ENCODE data around the gene BRCC3. TPM values are rescaled to one million over a fixed set of nuclear protein-coding genes. Genes with fewer than 3 reads are reported as not detected.

BRCC3 gene
- total RNA-seq, 1 experiment from 2014 or later, result 37.4 TPM

GRCh38 chrX:155113097-155113496 is 41.8 kb downstream of the BRCC3 start:
- no TSS peak for BruUV-seq (replicated peaks)

GRCh38 chrX:155115174-155115819 is 44.0 kb downstream of the BRCC3 start:
- no peaks in the 10 kb centered on the region for H3K27me3 ChIP-seq (ENCODE audit: control insufficient read depth, insufficient read depth, low read length)
- intact Hi-C loops (cut with micrococcal nuclease; ENCODE audit: unreplicated experiment) (no loop called here), in situ Hi-C loops (cut with HindIII; ENCODE audit: low pct_unique_long_range_greater_than_20kb, low sequenced_read_pairs) (no loop called here)
- H3K36me3 ChIP-seq (ENCODE audit: control insufficient read depth, insufficient read depth, low read length), result peaks cover 2% of the 10 kb centered on the region
- BruUV-seq (replicated peaks), result no TSS peak
- H3K27ac ChIP-seq (ENCODE audit: low read length), result no peak overlapping the region
- ChIA-PET CTCF (no interaction called here), POLR2A (no interaction called here)
- H3K4me3 ChIP-seq (ENCODE audit: low read depth in 2 of 2, low read length in 2 of 2), result no peak overlapping the region
- no peak for ATAC-seq
- H3K4me1 ChIP-seq (ENCODE audit: control insufficient read depth, insufficient read depth, low read length), result no peaks in the 10 kb centered on the region
- no peaks in the 10 kb centered on the region for H3K9me3 ChIP-seq (ENCODE audit: control insufficient read depth, insufficient read depth, low read depth, low read length)
- DNase-seq (ENCODE audit: low read depth, low spot score), result no peak
- TF ChIP-seq TCF7L2 (IDR thresholded peaks at IDR 0.05; ENCODE audit: low read depth, low read length) (no peak), SIN3A (IDR thresholded peaks at IDR 0.05; ENCODE audit: borderline replicate concordance, insufficient read depth, low read depth, low read length) (no peak), REST (IDR thresholded peaks at IDR 0.05; ENCODE audit: insufficient read depth in 1 of 2, low read depth in 2 of 2, low read length in 1 of 2) (no peak), POLR2AphosphoS5 (IDR thresholded peaks at IDR 0.05; ENCODE audit: low read depth, low read length) (no peak)
- TF ChIP-seq, protein P1, sequence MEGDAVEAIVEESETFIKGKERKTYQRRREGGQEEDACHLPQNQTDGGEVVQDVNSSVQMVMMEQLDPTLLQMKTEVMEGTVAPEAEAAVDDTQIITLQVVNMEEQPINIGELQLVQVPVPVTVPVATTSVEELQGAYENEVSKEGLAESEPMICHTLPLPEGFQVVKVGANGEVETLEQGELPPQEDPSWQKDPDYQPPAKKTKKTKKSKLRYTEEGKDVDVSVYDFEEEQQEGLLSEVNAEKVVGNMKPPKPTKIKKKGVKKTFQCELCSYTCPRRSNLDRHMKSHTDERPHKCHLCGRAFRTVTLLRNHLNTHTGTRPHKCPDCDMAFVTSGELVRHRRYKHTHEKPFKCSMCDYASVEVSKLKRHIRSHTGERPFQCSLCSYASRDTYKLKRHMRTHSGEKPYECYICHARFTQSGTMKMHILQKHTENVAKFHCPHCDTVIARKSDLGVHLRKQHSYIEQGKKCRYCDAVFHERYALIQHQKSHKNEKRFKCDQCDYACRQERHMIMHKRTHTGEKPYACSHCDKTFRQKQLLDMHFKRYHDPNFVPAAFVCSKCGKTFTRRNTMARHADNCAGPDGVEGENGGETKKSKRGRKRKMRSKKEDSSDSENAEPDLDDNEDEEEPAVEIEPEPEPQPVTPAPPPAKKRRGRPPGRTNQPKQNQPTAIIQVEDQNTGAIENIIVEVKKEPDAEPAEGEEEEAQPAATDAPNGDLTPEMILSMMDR (IDR thresholded peaks at IDR 0.05), result no peak

More at GRCh38 chrX:155113097-155113496, 41.8 kb downstream of the BRCC3 start:
- no peaks in the 10 kb centered on the region for H3K9me3 ChIP-seq (ENCODE audit: control insufficient read depth, insufficient read depth, low read depth, low read length)
- no peaks in the 10 kb centered on the region; the same call in 1 of the 2 replicates for H3K36me3 ChIP-seq (ENCODE audit: control insufficient read depth, insufficient read depth, low read length)
- H3K27ac ChIP-seq (ENCODE audit: low read length), result no peak overlapping the region
- H3K4me1 ChIP-seq (ENCODE audit: control insufficient read depth, insufficient read depth, low read length), result no peaks in the 10 kb centered on the region
- no peaks in the 10 kb centered on the region for H3K27me3 ChIP-seq (ENCODE audit: control insufficient read depth, insufficient read depth, low read length)
- ChIA-PET CTCF (no interaction called here), POLR2A (no interaction called here)
- no peak overlapping the region for H3K4me3 ChIP-seq (ENCODE audit: low read depth in 2 of 2, low read length in 2 of 2)
- ATAC-seq (no peak), DNase-seq (ENCODE audit: low read depth, low spot score) (no peak)
- intact Hi-C loops (cut with micrococcal nuclease; ENCODE audit: unreplicated experiment), result no loop called here
- TF ChIP-seq TCF7L2 (IDR thresholded peaks at IDR 0.05; ENCODE audit: low read depth, low read length), result no peak
- in situ Hi-C loops (cut with HindIII; ENCODE audit: low pct_unique_long_range_greater_than_20kb, low sequenced_read_pairs), result no loop called here

GRCh38 chrX:155127465-155127864 is 56.2 kb downstream of the BRCC3 start:
- TF ChIP-seq, protein P1 (IDR thresholded peaks at IDR 0.05), result no peak
- TF ChIP-seq TCF7L2 (IDR thresholded peaks at IDR 0.05; ENCODE audit: low read depth, low read length) (no peak), POLR2AphosphoS5 (IDR thresholded peaks at IDR 0.05; ENCODE audit: low read depth, low read length) (no peak), SIN3A (IDR thresholded peaks at IDR 0.05; ENCODE audit: borderline replicate concordance, insufficient read depth, low read depth, low read length) (no peak), REST (IDR thresholded peaks at IDR 0.05; ENCODE audit: insufficient read depth in 1 of 2, low read depth in 2 of 2, low read length in 1 of 2) (no peak)
- POLR2A ChIA-PET, result no interaction called here
- H3K27ac ChIP-seq (ENCODE audit: low read length), result no peak overlapping the region
- ATAC-seq (no peak), DNase-seq (ENCODE audit: low read depth, low spot score) (no peak)
- no peaks in the 10 kb centered on the region for H3K36me3 ChIP-seq (ENCODE audit: control insufficient read depth, insufficient read depth, low read length)
- no peaks in the 10 kb centered on the region for H3K9me3 ChIP-seq (ENCODE audit: control insufficient read depth, insufficient read depth, low read depth, low read length)
- in situ Hi-C loops (cut with HindIII; ENCODE audit: low pct_unique_long_range_greater_than_20kb, low sequenced_read_pairs) (no loop called here), intact Hi-C loops (cut with micrococcal nuclease; ENCODE audit: unreplicated experiment) (no loop called here)
- H3K4me1 ChIP-seq (ENCODE audit: control insufficient read depth, insufficient read depth, low read length), result no peaks in the 10 kb centered on the region
- no TSS peak for BruUV-seq (replicated peaks)
- no peak overlapping the region for H3K4me3 ChIP-seq (ENCODE audit: low read depth in 2 of 2, low read length in 2 of 2)
- H3K27me3 ChIP-seq (ENCODE audit: control insufficient read depth, insufficient read depth, low read length), result no peaks in the 10 kb centered on the region
- CTCF ChIA-PET, result no interaction called here
